HFFc6 (cell line): ENCODE measurements around the gene MRPS2. TPM values are rescaled to one million over a fixed set of nuclear protein-coding genes. Genes with fewer than 3 reads are reported as not detected.

Source experiments
- DNase-seq: peaks from one replicate; pipeline ENCODE4 v3.0.0-alpha.2; 2018
- H3K27ac Mint-ChIP-seq: 2 replicates; pipeline ENCODE4 v1.8.0; 2020; ENCODE audit warnings: mild to moderate bottlenecking, mixed read lengths
- H3K27me3 Mint-ChIP-seq: 2 replicates; pipeline ENCODE4 v1.8.0; 2021; ENCODE audit warnings: mild to moderate bottlenecking, moderate library complexity, mixed read lengths; ENCODE audit not compliant: insufficient read depth
- H3K36me3 Mint-ChIP-seq: 2 replicates; pipeline ENCODE4 v1.8.0; 2021; ENCODE audit warnings: low read depth, mixed read lengths
- H3K4me1 Mint-ChIP-seq: 2 replicates; pipeline ENCODE4 v1.8.0; 2020; ENCODE audit warnings: low read depth, mixed read lengths
- H3K4me3 Mint-ChIP-seq: 2 replicates; pipeline ENCODE4 v1.8.0; 2020; ENCODE audit warnings: mild to moderate bottlenecking, moderate library complexity, mixed read lengths
- H3K9me3 Mint-ChIP-seq: 2 replicates; pipeline ENCODE4 v1.8.0; 2020; ENCODE audit warnings: mild to moderate bottlenecking, mixed read lengths
- CTCF ChIP-seq: fragments of 200-600 bp; sonication (generic); IDR thresholded peaks from 2 replicates; pipeline ENCODE4 v1.5.0; 2021; ENCODE audit warnings: antibody characterized with exemption, mild to moderate bottlenecking
- total RNA-seq, 6 experiments: library from RNA; stranded (reverse); fragmentation: NEBNext Ultra II Directional; extraction: Animal tissue kit (Norgen Biotek cat#: 25700); gene quantifications; 2 replicates in 1 of 6; 3 replicates in 5 of 6; pipeline ENCODE4 v1.2.3, GENCODE V29; 2021

MRPS2 gene
- total RNA-seq, 6 experiments from 2014 or later = 37.5 to 43.3 (median 38.6) TPM

DNA sequence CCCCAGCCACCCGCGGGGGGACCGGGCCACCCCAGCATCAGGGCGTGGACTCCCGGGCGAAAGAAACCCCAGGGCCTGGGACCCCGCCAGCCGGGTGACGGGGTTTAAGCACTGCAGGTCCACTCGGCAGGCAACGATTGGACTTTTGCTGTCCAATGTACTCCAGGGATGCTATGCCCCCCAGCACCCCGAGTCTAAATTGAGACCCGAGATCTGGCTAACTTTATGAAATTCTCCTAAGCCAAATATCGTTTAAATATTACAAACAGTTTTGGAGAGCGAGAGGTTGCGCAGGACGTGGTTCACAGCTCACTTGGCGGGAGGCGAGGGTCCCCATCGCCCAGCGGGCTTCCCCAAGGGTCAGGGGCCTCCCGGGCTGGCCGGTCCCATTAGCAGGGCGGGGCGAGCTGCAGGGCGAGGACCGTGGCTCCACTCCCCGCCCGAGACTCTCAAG is 384 bp upstream of the MRPS2 start:
- H3K9me3 Mint-ChIP-seq = no peaks in the 10 kb centered on the region
- 0 out of 2 replicates have a peak overlapping the region, but pooled peaks have one; percentile 40 for H3K27ac Mint-ChIP-seq
- peaks cover 2% of the 10 kb centered on the region for H3K27me3 Mint-ChIP-seq
- H3K4me3 Mint-ChIP-seq = peak overlapping the region; percentile 89
- 0 out of 2 replicates have a peak, but pooled peaks cover 7% of the 10 kb centered on the region for H3K4me1 Mint-ChIP-seq
- peaks cover 4% of the 10 kb centered on the region; the same call in 1 of the 2 replicates for H3K36me3 Mint-ChIP-seq
- no peak for TF ChIP-seq CTCF
- DNase-seq = peak; percentile 28

- H3K4me3 Mint-ChIP-seq = peak overlapping the region; percentile 89
- H3K27me3 Mint-ChIP-seq = peaks cover 2% of the 10 kb centered on the region
- H3K36me3 Mint-ChIP-seq = peaks cover 4% of the 10 kb centered on the region; the same call in 1 of the 2 replicates
- H3K4me1 Mint-ChIP-seq = 0 out of 2 replicates have a peak, but pooled peaks cover 7% of the 10 kb centered on the region
- no peak for TF ChIP-seq CTCF
- H3K9me3 Mint-ChIP-seq = no peaks in the 10 kb centered on the region
- peak overlapping the region; percentile 24 for H3K27ac Mint-ChIP-seq
- no peak for DNase-seq
Measured at GRCh38 chr9:135501261-135502167, 1.0 kb downstream of the MRPS2 start.

DNA sequence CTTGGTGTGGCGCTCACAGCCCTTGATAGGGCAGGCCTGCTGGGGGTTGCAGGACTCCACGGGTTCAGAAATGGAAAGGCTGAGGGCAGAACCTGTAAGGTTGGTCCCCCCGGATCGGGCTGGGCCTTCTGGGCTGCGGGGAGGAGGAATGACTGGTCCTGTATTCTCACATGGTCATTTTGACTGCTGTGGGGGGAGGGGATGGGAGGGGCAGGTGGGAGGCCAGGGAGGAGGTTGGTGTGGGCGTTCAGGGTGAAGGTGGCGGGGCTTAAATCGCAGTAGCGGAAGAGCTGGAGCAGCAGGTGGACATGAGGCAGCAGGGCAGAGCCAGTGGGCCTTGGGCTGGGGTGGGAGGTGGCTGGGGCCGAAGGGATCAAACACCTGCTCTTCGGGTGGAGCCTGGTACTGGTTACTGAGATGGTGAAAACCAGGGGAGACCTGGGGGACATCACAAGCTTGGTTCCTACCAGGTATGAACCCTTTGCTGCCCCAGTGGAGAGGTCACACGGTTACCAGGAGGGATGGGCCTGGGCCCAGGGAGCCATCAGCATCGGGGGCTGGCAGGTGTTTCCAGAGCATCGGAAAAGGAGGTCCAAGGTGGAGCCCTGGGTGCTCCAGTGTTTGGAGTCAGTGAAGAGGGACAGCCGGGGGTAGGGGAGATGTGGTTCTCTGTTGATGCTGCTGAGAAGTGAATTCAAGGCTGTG is 1.8 kb downstream of the MRPS2 start:
- H3K4me1 Mint-ChIP-seq = 0 out of 2 replicates have a peak, but pooled peaks cover 7% of the 10 kb centered on the region
- H3K27ac Mint-ChIP-seq = no peak overlapping the region
- H3K4me3 Mint-ChIP-seq = peak overlapping the region; percentile 89
- peaks cover 2% of the 10 kb centered on the region for H3K27me3 Mint-ChIP-seq
- no peak for DNase-seq
- H3K9me3 Mint-ChIP-seq = no peaks in the 10 kb centered on the region
- peaks cover 4% of the 10 kb centered on the region; the same call in 1 of the 2 replicates for H3K36me3 Mint-ChIP-seq
- no peak for TF ChIP-seq CTCF

- DNase-seq = no peak
- Mint-ChIP-seq H3K36me3 (peaks cover 4% of the 10 kb centered on the region; the same call in 1 of the 2 replicates), H3K27ac (no peak overlapping the region), H3K9me3 (no peaks in the 10 kb centered on the region), H3K4me3 (0 out of 2 replicates have a peak overlapping the region, but pooled peaks have one; percentile 22), H3K4me1 (0 out of 2 replicates have a peak, but pooled peaks cover 7% of the 10 kb centered on the region), H3K27me3 (peaks cover 2% of the 10 kb centered on the region)
- TF ChIP-seq CTCF = no peak
Measured at GRCh38 chr9:135502873-135503321, 2.4 kb downstream of the MRPS2 start.
